MCF 10A (cell line): Measurements from ENCODE around the gene MAT2A. TPM values are rescaled to one million over a fixed set of nuclear protein-coding genes. Genes with fewer than 3 reads are reported as not detected.

ENCODE experiments used
- BruUV-seq: library from RNA; stranded (reverse); fragments of 400-500 nt; replicated peaks from 2 replicates; lab custom pipeline; 2021; lab: Mats Ljungman, UMichigan
- CTCF ChIA-PET: fragments of 300-600 bp; sonication (Branson Sonifier 250); formaldehyde crosslinking; extraction: SDS; loops from one replicate; lab custom pipeline; 2021; ENCODE audit warnings: antibody characterized with exemption, inconsistent platforms; lab: Yijun Ruan, JAX
- POLR2A ChIA-PET: fragments of 300-600, 350-650 bp; sonication (Branson Sonifier 250); formaldehyde crosslinking; extraction: SDS; loops from one replicate; lab custom pipeline; 2020; ENCODE audit warnings: antibody characterized with exemption, inconsistent platforms; lab: Yijun Ruan, JAX
- DNase-seq: peaks from one replicate; pipeline ENCODE4 v3.0.0-alpha.2; 2018; ENCODE audit not compliant: unreplicated experiment
- H3K27ac Mint-ChIP-seq: one replicate; pipeline ENCODE4 v1.8.0; 2022; ENCODE audit warnings: mild to moderate bottlenecking, low read depth, mixed read lengths; ENCODE audit not compliant: unreplicated experiment
- H3K27me3 Mint-ChIP-seq: one replicate; pipeline ENCODE4 v1.8.0; 2022; ENCODE audit warnings: mixed read lengths; ENCODE audit not compliant: insufficient read depth, unreplicated experiment
- H3K36me3 Mint-ChIP-seq: one replicate; pipeline ENCODE4 v1.8.0; 2022; ENCODE audit warnings: mild to moderate bottlenecking, moderate library complexity, mixed read lengths; ENCODE audit not compliant: insufficient read depth, unreplicated experiment
- H3K4me1 Mint-ChIP-seq: one replicate; pipeline ENCODE4 v1.8.0; 2022; ENCODE audit warnings: mixed read lengths; ENCODE audit not compliant: insufficient read depth, unreplicated experiment
- H3K4me3 Mint-ChIP-seq: one replicate; pipeline ENCODE4 v1.8.0; 2022; ENCODE audit warnings: mild to moderate bottlenecking, moderate library complexity, mixed read lengths; ENCODE audit not compliant: unreplicated experiment
- H3K9me3 Mint-ChIP-seq: one replicate; pipeline ENCODE4 v1.8.0; 2022; ENCODE audit warnings: mixed read lengths; ENCODE audit not compliant: unreplicated experiment
- intact Hi-C: fragments of 100-400 bp; cut with micrococcal nuclease; formaldehyde crosslinking; loops from 2 replicates; pipeline ENCODE4 v1.14.1; 2022
- total RNA-seq: library from RNA; stranded (reverse); gene quantifications from 2 replicates; pipeline ENCODE4 v1.2.3, GENCODE V29; 2022
- TF ChIP-seq, protein P1 (sequence below): fragments of 200-600 bp; IDR thresholded peaks from one replicate; pipeline ENCODE4 v1.8.0; 2022; ENCODE audit warnings: antibody characterized with exemption, mild to moderate bottlenecking; ENCODE audit not compliant: unreplicated experiment

Gene MAT2A
- total RNA-seq, 1 experiment from 2014 or later = 366 TPM

DNA sequence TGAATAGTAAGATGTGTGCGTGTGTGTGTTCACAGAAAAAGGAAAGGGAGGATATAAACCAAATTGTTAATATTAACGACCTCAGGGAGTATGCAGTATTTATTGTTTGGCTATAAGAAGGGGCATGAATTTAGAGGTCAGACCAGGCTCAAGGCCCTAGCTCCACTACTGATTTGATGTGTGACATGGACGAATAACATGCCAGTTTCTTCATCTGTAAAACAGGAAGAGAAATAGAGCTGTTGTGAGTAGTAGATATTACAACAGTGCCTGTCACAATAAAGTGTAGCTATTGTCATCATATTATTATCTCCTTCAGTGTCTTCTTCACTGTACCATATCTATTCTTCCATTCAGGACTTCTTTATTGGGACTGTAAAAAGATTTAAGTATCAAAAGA, 4.1 kb upstream of the MAT2A start:
- H3K4me1 Mint-ChIP-seq = peaks cover 30% of the 10 kb centered on the region
- intact Hi-C loops = no loop called here
- H3K27ac Mint-ChIP-seq = no peak overlapping the region
- H3K4me3 Mint-ChIP-seq = no peak overlapping the region
- BruUV-seq = no TSS peak
- TF ChIP-seq, protein P1, sequence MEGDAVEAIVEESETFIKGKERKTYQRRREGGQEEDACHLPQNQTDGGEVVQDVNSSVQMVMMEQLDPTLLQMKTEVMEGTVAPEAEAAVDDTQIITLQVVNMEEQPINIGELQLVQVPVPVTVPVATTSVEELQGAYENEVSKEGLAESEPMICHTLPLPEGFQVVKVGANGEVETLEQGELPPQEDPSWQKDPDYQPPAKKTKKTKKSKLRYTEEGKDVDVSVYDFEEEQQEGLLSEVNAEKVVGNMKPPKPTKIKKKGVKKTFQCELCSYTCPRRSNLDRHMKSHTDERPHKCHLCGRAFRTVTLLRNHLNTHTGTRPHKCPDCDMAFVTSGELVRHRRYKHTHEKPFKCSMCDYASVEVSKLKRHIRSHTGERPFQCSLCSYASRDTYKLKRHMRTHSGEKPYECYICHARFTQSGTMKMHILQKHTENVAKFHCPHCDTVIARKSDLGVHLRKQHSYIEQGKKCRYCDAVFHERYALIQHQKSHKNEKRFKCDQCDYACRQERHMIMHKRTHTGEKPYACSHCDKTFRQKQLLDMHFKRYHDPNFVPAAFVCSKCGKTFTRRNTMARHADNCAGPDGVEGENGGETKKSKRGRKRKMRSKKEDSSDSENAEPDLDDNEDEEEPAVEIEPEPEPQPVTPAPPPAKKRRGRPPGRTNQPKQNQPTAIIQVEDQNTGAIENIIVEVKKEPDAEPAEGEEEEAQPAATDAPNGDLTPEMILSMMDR = no peak
- ChIA-PET POLR2A (interaction anchor here (0.6 to 18.1 kb wide), 6 partner anchors 10 to 97 kb away, joined by 3 to 376 read pairs (median 3); partner anchors contain the start of gene RNF181), CTCF (interaction anchor here (0.6 to 1.6 kb wide), 5 partner anchors 18 to 172 kb away, joined by 3 to 6 read pairs (median 3); no protein-coding TSS in a partner anchor)
- no peak for DNase-seq
- H3K36me3 Mint-ChIP-seq = peaks cover 10% of the 10 kb centered on the region
- H3K27me3 Mint-ChIP-seq = no peaks in the 10 kb centered on the region
- H3K9me3 Mint-ChIP-seq = no peaks in the 10 kb centered on the region

DNA sequence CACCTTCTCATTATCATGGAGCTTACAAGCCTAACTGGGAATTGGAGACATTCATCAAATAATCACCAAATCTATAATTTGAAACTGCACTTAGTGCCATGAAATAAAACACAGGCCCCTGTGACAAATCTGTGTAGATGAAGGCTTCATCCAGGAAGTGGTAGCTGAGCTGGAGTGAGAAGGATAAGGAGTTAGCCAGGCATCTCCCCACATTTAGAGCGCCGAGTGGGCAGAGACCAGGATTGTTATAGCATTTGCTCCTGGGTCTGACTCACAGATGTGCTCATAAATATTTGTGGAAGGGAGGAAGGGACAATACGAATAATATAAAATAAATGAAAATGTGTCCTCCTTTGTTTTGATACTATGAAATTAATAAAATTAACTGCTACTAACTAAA, 2.5 kb upstream of the MAT2A start:
- BruUV-seq = no TSS peak
- peaks cover 26% of the 10 kb centered on the region for H3K36me3 Mint-ChIP-seq
- TF ChIP-seq, protein P1 = no peak
- H3K4me3 Mint-ChIP-seq = no peak overlapping the region
- intact Hi-C loops = no loop called here
- CTCF ChIA-PET = interaction anchor here (0.6 to 3.3 kb wide), 7 partner anchors 14 to 1072 kb away, joined by 3 to 28 read pairs (median 3); partner anchors contain the start of gene SH2D6
- no peaks in the 10 kb centered on the region for H3K27me3 Mint-ChIP-seq
- H3K4me1 Mint-ChIP-seq = peaks cover 32% of the 10 kb centered on the region
- peak; percentile 14 for DNase-seq
- H3K27ac Mint-ChIP-seq = no peak overlapping the region
- POLR2A ChIA-PET = interaction anchor here (0.6 to 18.1 kb wide), 12 partner anchors 10 to 344 kb away, joined by 3 to 376 read pairs (median 11); partner anchors contain the start of genes RNF181 and SH2D6
- H3K9me3 Mint-ChIP-seq = no peaks in the 10 kb centered on the region

DNA sequence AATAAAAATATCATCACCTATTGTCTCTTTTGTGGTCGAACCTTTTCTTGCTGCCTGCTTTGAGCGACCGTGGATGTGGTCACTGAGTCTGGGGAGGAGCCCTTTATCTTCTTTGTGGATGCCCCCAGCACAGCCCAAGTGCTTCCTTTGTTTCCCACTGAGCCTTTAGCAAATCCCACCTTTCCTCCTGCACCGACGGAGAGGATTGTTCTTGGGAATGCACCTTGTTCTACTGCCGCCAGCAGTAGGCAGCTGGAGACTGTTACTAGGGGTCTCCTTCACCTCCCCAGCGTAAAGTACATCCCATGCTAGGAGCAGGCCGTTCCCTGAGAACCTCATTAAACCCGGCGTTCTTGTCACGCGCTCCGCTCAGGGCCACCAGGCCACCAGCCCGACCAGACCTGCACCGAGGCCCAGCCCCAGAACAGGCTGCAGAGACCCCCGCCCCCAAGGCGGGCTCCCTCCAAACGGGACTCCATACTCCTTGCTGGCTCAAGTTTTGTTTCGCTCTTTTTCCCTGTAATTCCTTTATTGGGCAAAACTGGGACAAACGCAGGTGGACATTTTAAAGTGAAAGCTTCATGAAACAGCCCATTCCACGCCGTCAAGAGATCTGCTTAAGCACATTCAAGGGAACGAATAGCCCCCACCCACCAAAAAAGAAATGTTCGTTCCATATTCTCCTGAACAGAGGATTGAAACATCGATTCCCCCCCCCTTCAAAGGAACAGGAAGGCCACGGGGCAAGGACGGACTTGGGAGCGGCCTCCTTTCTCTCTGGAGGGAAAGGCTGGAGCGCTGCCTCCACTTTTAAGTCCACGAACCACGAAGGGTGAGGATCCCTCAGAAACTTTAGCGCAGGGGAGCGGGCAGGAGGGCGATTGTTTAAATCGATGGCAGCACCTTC, 1.1 kb upstream of the MAT2A start:
- no TSS peak for BruUV-seq
- peaks cover 46% of the 10 kb centered on the region for H3K4me1 Mint-ChIP-seq
- H3K27me3 Mint-ChIP-seq = no peaks in the 10 kb centered on the region
- POLR2A ChIA-PET = interaction anchor here (0.6 to 18.1 kb wide), 27 partner anchors 9 to 568 kb away, joined by 3 to 376 read pairs (median 8); partner anchors contain the start of genes C2orf68, ELMOD3, GGCX and POLR1A
- intact Hi-C loops = no loop called here
- peak overlapping the region; percentile 96 for H3K27ac Mint-ChIP-seq
- peaks cover 40% of the 10 kb centered on the region for H3K36me3 Mint-ChIP-seq
- TF ChIP-seq, protein P1 = no peak
- DNase-seq = peak; percentile 38
- peak overlapping the region; percentile 98 for H3K4me3 Mint-ChIP-seq
- H3K9me3 Mint-ChIP-seq = no peaks in the 10 kb centered on the region
- CTCF ChIA-PET = interaction anchor here (1.0 to 3.3 kb wide), 12 partner anchors 14 to 211 kb away, joined by 3 to 28 read pairs (median 5); partner anchors contain the start of genes SH2D6 and TGOLN2
